HUES48 (cell line): ENCODE results near the gene PXK.

Experiments
- H3K27ac ChIP-seq: one replicate; pipeline ENCODE4 v1.7.0; 2013; ENCODE audit warnings: low read depth, low read length, inconsistent platforms
- H3K27me3 ChIP-seq: 2 replicates; pipeline ENCODE4 v1.6.1; 2013; ENCODE audit warnings: mild to moderate bottlenecking, low read length; ENCODE audit not compliant: control insufficient read depth, insufficient read depth
- H3K36me3 ChIP-seq: 2 replicates; pipeline ENCODE4 v1.6.1; 2013; ENCODE audit warnings: low read length; ENCODE audit not compliant: control insufficient read depth, insufficient read depth
- H3K4me1 ChIP-seq: 2 replicates; pipeline ENCODE4 v1.6.1; 2013; ENCODE audit warnings: mild to moderate bottlenecking, low read length; ENCODE audit not compliant: control insufficient read depth, insufficient read depth
- H3K4me3 ChIP-seq: 2 replicates; pipeline ENCODE4 v1.5.1; 2013; ENCODE audit warnings: mild to moderate bottlenecking, low read depth, low read length
- H3K9ac ChIP-seq: 2 replicates; pipeline ENCODE4 v1.6.1; 2013; ENCODE audit warnings: mild to moderate bottlenecking, low read depth, low read length, moderate library complexity
- H3K9me3 ChIP-seq: 2 replicates; pipeline ENCODE4 v1.6.1; 2013; ENCODE audit warnings: low read length; ENCODE audit not compliant: control insufficient read depth, insufficient read depth

The PXK gene

GRCh38 chr3:58349792-58350626 is 17.3 kb downstream of the PXK start:
- Histone ChIP-seq H3K36me3 (no peaks in the 10 kb centered on the region), H3K4me1 (0 out of 2 replicates have a peak, but pooled peaks cover 4% of the 10 kb centered on the region), H3K27me3 (no peaks in the 10 kb centered on the region), H3K27ac (no peak overlapping the region), H3K9ac (no peak overlapping the region), H3K4me3 (no peak overlapping the region), H3K9me3 (no peaks in the 10 kb centered on the region)

- Histone ChIP-seq H3K36me3 (no peaks in the 10 kb centered on the region), H3K4me1 (0 out of 2 replicates have a peak, but pooled peaks cover 4% of the 10 kb centered on the region), H3K4me3 (no peak overlapping the region), H3K9ac (no peak overlapping the region), H3K27ac (no peak overlapping the region), H3K27me3 (no peaks in the 10 kb centered on the region), H3K9me3 (no peaks in the 10 kb centered on the region)
These were observed 17.9 kb downstream of the PXK start for GRCh38 chr3:58350627-58351013.

GRCh38 chr3:58351920-58352319 is 19.2 kb downstream of the PXK start:
- Histone ChIP-seq H3K36me3 (no peaks in the 10 kb centered on the region), H3K9ac (no peak overlapping the region), H3K4me3 (no peak overlapping the region), H3K27me3 (no peaks in the 10 kb centered on the region), H3K4me1 (0 out of 2 replicates have a peak, but pooled peaks cover 4% of the 10 kb centered on the region), H3K9me3 (no peaks in the 10 kb centered on the region), H3K27ac (no peak overlapping the region)

GRCh38 chr3:58352626-58353025 is 19.9 kb downstream of the PXK start:
- Histone ChIP-seq H3K4me3 (no peak overlapping the region), H3K36me3 (no peaks in the 10 kb centered on the region), H3K9ac (no peak overlapping the region), H3K4me1 (0 out of 2 replicates have a peak, but pooled peaks cover 4% of the 10 kb centered on the region), H3K9me3 (no peaks in the 10 kb centered on the region), H3K27ac (no peak overlapping the region), H3K27me3 (no peaks in the 10 kb centered on the region)

GRCh38 chr3:58353722-58354553 is 21.2 kb downstream of the PXK start:
- H3K36me3 ChIP-seq: no peaks in the 10 kb centered on the region
- 0 out of 2 replicates have a peak, but pooled peaks cover 4% of the 10 kb centered on the region for H3K4me1 ChIP-seq
- H3K27ac ChIP-seq: no peak overlapping the region
- H3K4me3 ChIP-seq: no peak overlapping the region
- no peak overlapping the region for H3K9ac ChIP-seq
- no peaks in the 10 kb centered on the region for H3K9me3 ChIP-seq
- H3K27me3 ChIP-seq: no peaks in the 10 kb centered on the region

- no peak overlapping the region for H3K9ac ChIP-seq
- 0 out of 2 replicates have a peak, but pooled peaks cover 4% of the 10 kb centered on the region for H3K4me1 ChIP-seq
These were observed 22.5 kb downstream of the PXK start for GRCh38 chr3:58355179-58355578.

GRCh38 chr3:58356054-58356453 is 23.4 kb downstream of the PXK start:
- Histone ChIP-seq H3K4me3 (no peak overlapping the region), H3K27me3 (no peaks in the 10 kb centered on the region), H3K36me3 (no peaks in the 10 kb centered on the region), H3K9me3 (no peaks in the 10 kb centered on the region), H3K4me1 (0 out of 2 replicates have a peak, but pooled peaks cover 4% of the 10 kb centered on the region), H3K27ac (no peak overlapping the region), H3K9ac (no peak overlapping the region)

More at GRCh38 chr3:58355179-58355578, 22.5 kb downstream of the PXK start:
- Histone ChIP-seq H3K27me3 (no peaks in the 10 kb centered on the region), H3K36me3 (no peaks in the 10 kb centered on the region), H3K27ac (no peak overlapping the region), H3K9me3 (no peaks in the 10 kb centered on the region), H3K4me3 (no peak overlapping the region)

GRCh38 chr3:58357402-58357801 is 24.7 kb downstream of the PXK start:
- Histone ChIP-seq H3K36me3 (no peaks in the 10 kb centered on the region), H3K9me3 (no peaks in the 10 kb centered on the region), H3K27me3 (no peaks in the 10 kb centered on the region), H3K9ac (no peak overlapping the region), H3K4me3 (no peak overlapping the region), H3K27ac (no peak overlapping the region), H3K4me1 (no peaks in the 10 kb centered on the region)

GRCh38 chr3:58358092-58358491 is 25.4 kb downstream of the PXK start:
- H3K9me3 ChIP-seq: no peaks in the 10 kb centered on the region
- H3K4me1 ChIP-seq: no peaks in the 10 kb centered on the region
- no peak overlapping the region for H3K27ac ChIP-seq
- H3K9ac ChIP-seq: no peak overlapping the region
- no peaks in the 10 kb centered on the region for H3K27me3 ChIP-seq
- no peak overlapping the region for H3K4me3 ChIP-seq
- H3K36me3 ChIP-seq: no peaks in the 10 kb centered on the region

GRCh38 chr3:58358808-58359207 is 26.1 kb downstream of the PXK start:
- no peaks in the 10 kb centered on the region for H3K9me3 ChIP-seq

GRCh38 chr3:58359621-58360020 is 26.9 kb downstream of the PXK start:
- Histone ChIP-seq H3K36me3 (no peaks in the 10 kb centered on the region), H3K4me1 (no peaks in the 10 kb centered on the region), H3K27ac (no peak overlapping the region), H3K9me3 (no peaks in the 10 kb centered on the region), H3K9ac (no peak overlapping the region), H3K27me3 (no peaks in the 10 kb centered on the region), H3K4me3 (no peak overlapping the region)

More at GRCh38 chr3:58358808-58359207, 26.1 kb downstream of the PXK start:
- Histone ChIP-seq H3K4me3 (no peak overlapping the region), H3K27ac (no peak overlapping the region), H3K9ac (no peak overlapping the region), H3K4me1 (no peaks in the 10 kb centered on the region), H3K36me3 (no peaks in the 10 kb centered on the region), H3K27me3 (no peaks in the 10 kb centered on the region)
